GM23338 (cell line): Measurements from ENCODE around the gene LRWD1.
"Not testable (repeated sequence)": the region's sequence is repeated elsewhere in the genome, so short reads cannot be mapped to it uniquely, and the experiment has no call there.

Source experiments
- CREB1 ChIP-seq: fragments of 250-450 bp; sonication (Bioruptor Pico); IDR thresholded peaks from 2 replicates; pipeline ENCODE4 v1.5.0; 2020; ENCODE audit warnings: low read depth, mild to moderate bottlenecking, moderate library complexity
- EZH2 ChIP-seq: fragments of 200-600 bp; sonication (generic); IDR thresholded peaks from one replicate; pipeline ENCODE4 v1.8.0; 2017; ENCODE audit warnings: antibody characterized with exemption, mild to moderate bottlenecking, low read depth; ENCODE audit not compliant: unreplicated experiment
- JUNB ChIP-seq: IDR thresholded peaks from one replicate; pipeline ENCODE4 v1.6.1; 2016; ENCODE audit warnings: antibody characterized with exemption; ENCODE audit not compliant: unreplicated experiment
- POLR2AphosphoS5 ChIP-seq: IDR thresholded peaks from 2 replicates; pipeline ENCODE4 v1.6.1; 2016; ENCODE audit warnings: antibody characterized with exemption, low read depth
- ZNF114 ChIP-seq: fragments of 250-450 bp; sonication (Bioruptor Pico); IDR thresholded peaks from 2 replicates; pipeline ENCODE4 v1.5.0; 2020; ENCODE audit warnings: mild to moderate bottlenecking, moderate library complexity
- TF ChIP-seq, protein P1 (sequence below): IDR thresholded peaks from one replicate; pipeline ENCODE4 v1.6.1; 2018; ENCODE audit warnings: antibody characterized with exemption; ENCODE audit not compliant: unreplicated experiment
- TF ChIP-seq, protein P2 (sequence below), 2 experiments: fragments of 200-600 bp in 1 of 2; sonication (generic) in 1 of 2; conservative IDR thresholded peaks; 2 replicates each; pipeline versions ENCODE4 v1.5.1 to v1.6.1; 2016 to 2017; ENCODE audit warnings: antibody characterized with exemption in 2 of 2, low read depth in 2 of 2, mild to moderate bottlenecking in 2 of 2, moderate library complexity in 1 of 2
- TF ChIP-seq, protein P3 (sequence below): IDR thresholded peaks from 2 replicates; pipeline ENCODE4 v1.6.1; 2016; ENCODE audit warnings: antibody characterized with exemption

DNA sequence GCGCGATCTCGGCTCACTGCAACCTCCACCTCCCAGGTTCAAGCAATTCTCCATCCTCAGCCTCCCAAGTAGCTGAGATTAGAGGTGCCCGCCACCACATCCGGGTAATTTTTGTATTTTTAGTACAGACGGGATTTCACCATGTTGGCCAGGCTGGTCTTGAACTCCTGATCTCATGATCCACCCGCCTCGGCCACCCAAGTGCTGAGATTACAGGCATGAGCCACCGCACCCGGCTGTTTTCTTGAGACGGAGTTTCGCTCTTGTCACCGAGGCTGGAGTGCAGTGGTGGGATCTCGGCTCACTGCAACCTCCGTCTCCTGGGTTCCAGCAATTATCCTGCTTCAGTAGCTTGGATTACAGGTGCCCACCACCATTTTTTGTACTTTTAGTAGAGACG, 33.5 kb downstream of the LRWD1 start:
- TF ChIP-seq, protein P1, sequence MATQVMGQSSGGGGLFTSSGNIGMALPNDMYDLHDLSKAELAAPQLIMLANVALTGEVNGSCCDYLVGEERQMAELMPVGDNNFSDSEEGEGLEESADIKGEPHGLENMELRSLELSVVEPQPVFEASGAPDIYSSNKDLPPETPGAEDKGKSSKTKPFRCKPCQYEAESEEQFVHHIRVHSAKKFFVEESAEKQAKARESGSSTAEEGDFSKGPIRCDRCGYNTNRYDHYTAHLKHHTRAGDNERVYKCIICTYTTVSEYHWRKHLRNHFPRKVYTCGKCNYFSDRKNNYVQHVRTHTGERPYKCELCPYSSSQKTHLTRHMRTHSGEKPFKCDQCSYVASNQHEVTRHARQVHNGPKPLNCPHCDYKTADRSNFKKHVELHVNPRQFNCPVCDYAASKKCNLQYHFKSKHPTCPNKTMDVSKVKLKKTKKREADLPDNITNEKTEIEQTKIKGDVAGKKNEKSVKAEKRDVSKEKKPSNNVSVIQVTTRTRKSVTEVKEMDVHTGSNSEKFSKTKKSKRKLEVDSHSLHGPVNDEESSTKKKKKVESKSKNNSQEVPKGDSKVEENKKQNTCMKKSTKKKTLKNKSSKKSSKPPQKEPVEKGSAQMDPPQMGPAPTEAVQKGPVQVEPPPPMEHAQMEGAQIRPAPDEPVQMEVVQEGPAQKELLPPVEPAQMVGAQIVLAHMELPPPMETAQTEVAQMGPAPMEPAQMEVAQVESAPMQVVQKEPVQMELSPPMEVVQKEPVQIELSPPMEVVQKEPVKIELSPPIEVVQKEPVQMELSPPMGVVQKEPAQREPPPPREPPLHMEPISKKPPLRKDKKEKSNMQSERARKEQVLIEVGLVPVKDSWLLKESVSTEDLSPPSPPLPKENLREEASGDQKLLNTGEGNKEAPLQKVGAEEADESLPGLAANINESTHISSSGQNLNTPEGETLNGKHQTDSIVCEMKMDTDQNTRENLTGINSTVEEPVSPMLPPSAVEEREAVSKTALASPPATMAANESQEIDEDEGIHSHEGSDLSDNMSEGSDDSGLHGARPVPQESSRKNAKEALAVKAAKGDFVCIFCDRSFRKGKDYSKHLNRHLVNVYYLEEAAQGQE = not testable (repeated sequence)
- not testable (repeated sequence) for TF ChIP-seq CREB1 (CRISPR knock-in tag); POLR2AphosphoS5; EZH2; JUNB; ZNF114 (CRISPR knock-in tag)
- TF ChIP-seq, protein P2, sequence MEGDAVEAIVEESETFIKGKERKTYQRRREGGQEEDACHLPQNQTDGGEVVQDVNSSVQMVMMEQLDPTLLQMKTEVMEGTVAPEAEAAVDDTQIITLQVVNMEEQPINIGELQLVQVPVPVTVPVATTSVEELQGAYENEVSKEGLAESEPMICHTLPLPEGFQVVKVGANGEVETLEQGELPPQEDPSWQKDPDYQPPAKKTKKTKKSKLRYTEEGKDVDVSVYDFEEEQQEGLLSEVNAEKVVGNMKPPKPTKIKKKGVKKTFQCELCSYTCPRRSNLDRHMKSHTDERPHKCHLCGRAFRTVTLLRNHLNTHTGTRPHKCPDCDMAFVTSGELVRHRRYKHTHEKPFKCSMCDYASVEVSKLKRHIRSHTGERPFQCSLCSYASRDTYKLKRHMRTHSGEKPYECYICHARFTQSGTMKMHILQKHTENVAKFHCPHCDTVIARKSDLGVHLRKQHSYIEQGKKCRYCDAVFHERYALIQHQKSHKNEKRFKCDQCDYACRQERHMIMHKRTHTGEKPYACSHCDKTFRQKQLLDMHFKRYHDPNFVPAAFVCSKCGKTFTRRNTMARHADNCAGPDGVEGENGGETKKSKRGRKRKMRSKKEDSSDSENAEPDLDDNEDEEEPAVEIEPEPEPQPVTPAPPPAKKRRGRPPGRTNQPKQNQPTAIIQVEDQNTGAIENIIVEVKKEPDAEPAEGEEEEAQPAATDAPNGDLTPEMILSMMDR (conservative IDR thresholded peaks at IDR 0.05; ENCODE audit: low read depth in 2 of 2) = not testable (repeated sequence)
- TF ChIP-seq, protein P3, sequence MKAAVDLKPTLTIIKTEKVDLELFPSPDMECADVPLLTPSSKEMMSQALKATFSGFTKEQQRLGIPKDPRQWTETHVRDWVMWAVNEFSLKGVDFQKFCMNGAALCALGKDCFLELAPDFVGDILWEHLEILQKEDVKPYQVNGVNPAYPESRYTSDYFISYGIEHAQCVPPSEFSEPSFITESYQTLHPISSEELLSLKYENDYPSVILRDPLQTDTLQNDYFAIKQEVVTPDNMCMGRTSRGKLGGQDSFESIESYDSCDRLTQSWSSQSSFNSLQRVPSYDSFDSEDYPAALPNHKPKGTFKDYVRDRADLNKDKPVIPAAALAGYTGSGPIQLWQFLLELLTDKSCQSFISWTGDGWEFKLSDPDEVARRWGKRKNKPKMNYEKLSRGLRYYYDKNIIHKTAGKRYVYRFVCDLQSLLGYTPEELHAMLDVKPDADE = not testable (repeated sequence)
